ENCODE measurements around the gene KRT6A. TPM values are rescaled to one million over a fixed set of nuclear protein-coding genes. Genes with fewer than 3 reads are reported as not detected.

KRT6A gene
- total RNA-seq, 2 experiments from 2014 or later = not detected

DNA sequence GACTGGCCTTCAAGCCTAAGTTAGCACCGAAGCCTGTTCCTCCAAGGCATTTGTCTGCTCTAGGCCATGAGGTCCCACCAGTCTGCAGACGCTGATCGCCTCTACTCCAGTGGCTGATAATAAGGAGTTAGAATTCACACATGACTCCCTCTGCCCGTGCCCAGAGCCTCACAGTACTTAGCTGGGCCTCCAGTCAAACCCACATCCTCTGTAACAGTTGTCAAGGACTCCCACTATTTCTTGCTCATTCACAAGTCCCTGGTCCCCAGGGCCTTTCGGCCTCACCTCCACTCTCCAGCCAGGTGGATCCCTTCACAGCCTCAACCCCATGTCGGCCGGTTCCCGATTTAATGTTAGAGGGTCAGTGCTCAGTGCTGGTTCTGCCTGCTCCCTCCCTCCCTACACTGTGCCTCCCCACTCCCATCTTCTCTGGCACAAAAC is 33.5 kb upstream of the KRT6A start:
- no peak overlapping the region for H3K27ac Mint-ChIP-seq
- Histone ChIP-seq H3K27ac (ENCODE audit: low read depth in 1 of 2, low read length in 2 of 2) (no peak overlapping the region), H3K36me3 (ENCODE audit: insufficient read depth, low read length) (no peaks in the 10 kb centered on the region), H3K9me3 (ENCODE audit: control insufficient read depth in 1 of 2, insufficient read depth in 1 of 2, low read length in 2 of 2) (no peaks in the 10 kb centered on the region), H3K27me3 (ENCODE audit: control insufficient read depth in 1 of 2, insufficient read depth in 2 of 2, low read length in 2 of 2) (peaks cover 0 to 2% of the 10 kb centered on the region in 2 experiments), H3K4me3 (ENCODE audit: low read length) (no peak overlapping the region), H3K4me1 (ENCODE audit: insufficient read depth, low read length) (peaks cover 2% of the 10 kb centered on the region)
- no peak for ATAC-seq (ENCODE audit: poor library complexity)
- DNase-seq = peak in 2 of 14 experiments; percentile 19 to 46
- no peak overlapping the region for H3K4me3 Mint-ChIP-seq
- TF ChIP-seq, protein P1, sequence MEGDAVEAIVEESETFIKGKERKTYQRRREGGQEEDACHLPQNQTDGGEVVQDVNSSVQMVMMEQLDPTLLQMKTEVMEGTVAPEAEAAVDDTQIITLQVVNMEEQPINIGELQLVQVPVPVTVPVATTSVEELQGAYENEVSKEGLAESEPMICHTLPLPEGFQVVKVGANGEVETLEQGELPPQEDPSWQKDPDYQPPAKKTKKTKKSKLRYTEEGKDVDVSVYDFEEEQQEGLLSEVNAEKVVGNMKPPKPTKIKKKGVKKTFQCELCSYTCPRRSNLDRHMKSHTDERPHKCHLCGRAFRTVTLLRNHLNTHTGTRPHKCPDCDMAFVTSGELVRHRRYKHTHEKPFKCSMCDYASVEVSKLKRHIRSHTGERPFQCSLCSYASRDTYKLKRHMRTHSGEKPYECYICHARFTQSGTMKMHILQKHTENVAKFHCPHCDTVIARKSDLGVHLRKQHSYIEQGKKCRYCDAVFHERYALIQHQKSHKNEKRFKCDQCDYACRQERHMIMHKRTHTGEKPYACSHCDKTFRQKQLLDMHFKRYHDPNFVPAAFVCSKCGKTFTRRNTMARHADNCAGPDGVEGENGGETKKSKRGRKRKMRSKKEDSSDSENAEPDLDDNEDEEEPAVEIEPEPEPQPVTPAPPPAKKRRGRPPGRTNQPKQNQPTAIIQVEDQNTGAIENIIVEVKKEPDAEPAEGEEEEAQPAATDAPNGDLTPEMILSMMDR (IDR thresholded peaks at IDR 0.05) = no peak
- CTCF ChIA-PET = no interaction called here
- H3K27me3 Mint-ChIP-seq = no peaks in the 10 kb centered on the region
- H3K4me1 Mint-ChIP-seq (ENCODE audit: low read depth) = no peaks in the 10 kb centered on the region
- POLR2A ChIA-PET = no interaction called here
- intact Hi-C loops (cut with DNase I, micrococcal nuclease) = no loop called here
- H3K9me3 Mint-ChIP-seq = no peaks in the 10 kb centered on the region
- no peaks in the 10 kb centered on the region for H3K36me3 Mint-ChIP-seq (ENCODE audit: low read depth)

DNA sequence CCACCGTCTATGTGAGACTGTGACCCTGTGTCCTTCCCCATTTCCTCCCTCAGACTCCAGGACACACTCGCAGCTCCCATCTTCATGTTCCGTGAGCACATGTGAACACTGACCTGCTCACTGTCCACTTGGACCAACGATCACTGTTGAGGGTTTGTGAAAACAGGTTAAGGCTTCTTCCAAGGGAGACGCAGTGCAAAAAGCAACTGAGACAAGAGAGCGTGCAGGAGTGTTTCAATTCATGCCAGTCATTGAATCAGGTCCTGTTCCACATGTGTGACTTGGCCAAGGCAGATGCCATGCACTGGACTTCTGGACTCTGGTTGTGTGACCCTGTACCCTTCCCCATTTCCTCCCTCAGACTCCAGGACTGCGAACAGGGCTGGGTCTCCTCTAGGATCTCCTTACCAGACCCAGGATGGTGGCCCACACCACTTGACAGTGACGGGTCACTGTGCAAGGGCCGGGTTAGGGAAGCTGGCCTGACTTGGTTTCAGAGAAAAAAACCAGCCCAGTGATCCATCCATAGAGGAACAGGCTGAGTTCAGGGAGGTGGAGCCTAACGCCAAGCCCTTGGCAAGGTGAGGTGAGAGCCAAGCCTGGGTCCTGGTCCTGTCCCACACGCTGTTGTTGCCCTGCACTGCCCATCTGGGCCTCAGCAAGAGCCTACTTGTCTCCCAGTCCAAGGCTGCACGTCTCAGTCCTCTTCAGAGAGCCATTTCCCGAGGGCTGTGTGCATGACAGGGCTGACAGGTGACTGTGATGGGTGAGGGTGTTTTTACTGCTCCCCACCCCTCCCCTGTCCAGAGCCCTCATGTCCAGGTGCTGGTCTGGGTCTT is 32.8 kb upstream of the KRT6A start:
- H3K27me3 ChIP-seq (ENCODE audit: control insufficient read depth in 1 of 2, insufficient read depth in 2 of 2, low read length in 2 of 2) = peaks cover 0 to 2% of the 10 kb centered on the region in 2 experiments
- Mint-ChIP-seq H3K36me3 (ENCODE audit: low read depth) (no peaks in the 10 kb centered on the region), H3K9me3 (no peaks in the 10 kb centered on the region), H3K27me3 (no peaks in the 10 kb centered on the region), H3K27ac (no peak overlapping the region), H3K4me3 (no peak overlapping the region), H3K4me1 (ENCODE audit: low read depth) (no peaks in the 10 kb centered on the region)
- ATAC-seq (ENCODE audit: poor library complexity) (no peak), DNase-seq (peak in 1 of 14 experiments; percentile 16)
- H3K27ac ChIP-seq (ENCODE audit: low read depth in 1 of 2, low read length in 2 of 2) = no peak overlapping the region
- H3K4me1 ChIP-seq (ENCODE audit: insufficient read depth, low read length) = peaks cover 2% of the 10 kb centered on the region
- POLR2A ChIA-PET = no interaction called here
- CTCF ChIA-PET = no interaction called here
- TF ChIP-seq, protein P1 (IDR thresholded peaks at IDR 0.05) = no peak
- no peak overlapping the region for H3K4me3 ChIP-seq (ENCODE audit: low read length)
- H3K9me3 ChIP-seq (ENCODE audit: control insufficient read depth in 1 of 2, insufficient read depth in 1 of 2, low read length in 2 of 2) = no peaks in the 10 kb centered on the region
- intact Hi-C loops (cut with DNase I, micrococcal nuclease) = no loop called here
- no peaks in the 10 kb centered on the region for H3K36me3 ChIP-seq (ENCODE audit: insufficient read depth, low read length)

DNA sequence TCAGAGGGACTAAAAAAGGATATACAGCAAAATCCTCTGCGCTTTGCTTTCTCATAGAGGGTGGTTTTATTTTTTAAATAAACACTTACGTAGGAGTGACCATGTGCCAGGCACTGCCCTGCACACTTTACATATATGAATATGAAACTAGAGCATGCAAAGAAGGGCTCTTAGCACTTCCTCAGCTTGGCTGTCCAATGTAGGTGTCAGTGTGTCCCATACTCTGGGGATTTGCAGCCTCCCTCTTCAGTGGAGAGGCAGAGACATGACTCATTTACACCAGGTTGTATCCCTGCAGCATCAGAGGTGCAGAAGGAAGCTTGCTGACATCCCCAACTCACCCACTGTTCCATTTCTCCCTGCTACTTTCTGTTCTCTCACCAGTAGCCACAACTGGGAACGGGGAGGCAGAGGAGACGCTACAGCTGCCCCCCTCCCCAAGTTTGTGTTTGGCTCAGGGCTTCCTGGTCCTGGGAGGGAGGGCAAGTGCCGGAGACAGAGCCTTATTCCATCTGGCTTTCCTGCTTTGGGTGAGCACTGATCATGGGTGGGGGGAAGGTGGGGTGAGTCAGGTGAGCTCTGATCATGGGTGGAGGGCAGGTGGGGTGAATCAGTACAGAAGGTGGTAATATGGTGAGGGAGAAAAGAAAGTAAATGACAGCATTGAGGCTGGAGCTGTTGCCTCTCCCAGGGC is 32.0 kb upstream of the KRT6A start:
- no peak overlapping the region for H3K27ac Mint-ChIP-seq
- CTCF ChIA-PET = no interaction called here
- no peaks in the 10 kb centered on the region for H3K9me3 ChIP-seq (ENCODE audit: control insufficient read depth in 1 of 2, insufficient read depth in 1 of 2, low read length in 2 of 2)
- POLR2A ChIA-PET = interaction anchor here (1.0 kb wide), 1 partner anchor 61 kb away, joined by 3 read pairs; no protein-coding TSS in a partner anchor
- no peak overlapping the region for H3K4me3 Mint-ChIP-seq
- no peak overlapping the region for H3K4me3 ChIP-seq (ENCODE audit: low read length)
- peaks cover 2% of the 10 kb centered on the region for H3K4me1 ChIP-seq (ENCODE audit: insufficient read depth, low read length)
- ATAC-seq (ENCODE audit: poor library complexity) (no peak), DNase-seq (peak in 1 of 14 experiments; percentile 10)
- H3K27me3 Mint-ChIP-seq = no peaks in the 10 kb centered on the region
- H3K4me1 Mint-ChIP-seq (ENCODE audit: low read depth) = no peaks in the 10 kb centered on the region
- no peaks in the 10 kb centered on the region for H3K36me3 Mint-ChIP-seq (ENCODE audit: low read depth)
- no peaks in the 10 kb centered on the region for H3K9me3 Mint-ChIP-seq
- intact Hi-C loops (cut with DNase I, micrococcal nuclease) = no loop called here
- TF ChIP-seq, protein P1 (IDR thresholded peaks at IDR 0.05) = no peak
- H3K27ac ChIP-seq (ENCODE audit: low read depth in 1 of 2, low read length in 2 of 2) = no peak overlapping the region
- no peaks in the 10 kb centered on the region for H3K36me3 ChIP-seq (ENCODE audit: insufficient read depth, low read length)
- peaks cover 0 to 2% of the 10 kb centered on the region in 2 experiments for H3K27me3 ChIP-seq (ENCODE audit: control insufficient read depth in 1 of 2, insufficient read depth in 2 of 2, low read length in 2 of 2)

Data from CD4-positive, alpha-beta T cell (primary cell).